H9 (cell line): ENCODE data around the gene PHACTR4. TPM values are rescaled to one million over a fixed set of nuclear protein-coding genes. Genes with fewer than 3 reads are reported as not detected.
"Not testable (repeated sequence)": the region's sequence is repeated elsewhere in the genome, so short reads cannot be mapped to it uniquely, and the experiment has no call there.

Source experiments
- DNase-seq: peaks from one replicate; pipeline ENCODE4 v3.0.0-alpha.2; 2017
- H2AFZ ChIP-seq: one replicate; pipeline ENCODE4 v1.6.1; 2013; ENCODE audit warnings: mild to moderate bottlenecking, low read length, control low read depth, moderate library complexity
- H2AK5ac ChIP-seq: 2 replicates; pipeline ENCODE4 v1.6.1; 2013; ENCODE audit warnings: low read length, control low read depth, mixed read lengths; ENCODE audit not compliant: insufficient read length
- H2BK120ac ChIP-seq: one replicate; pipeline ENCODE4 v1.6.1; 2013; ENCODE audit warnings: low read depth, mild to moderate bottlenecking, low read length, control low read depth, inconsistent platforms; ENCODE audit not compliant: poor library complexity, severe bottlenecking
- H2BK12ac ChIP-seq: 2 replicates; pipeline ENCODE4 v1.6.1; 2013; ENCODE audit warnings: low read length, control low read depth, mixed read lengths, low read depth; ENCODE audit not compliant: insufficient read length
- H2BK15ac ChIP-seq: 2 replicates; pipeline ENCODE4 v1.6.1; 2013; ENCODE audit warnings: low read depth, low read length, control low read depth
- H2BK20ac ChIP-seq: one replicate; pipeline ENCODE4 v1.6.1; 2013; ENCODE audit warnings: low read depth, mild to moderate bottlenecking, low read length, control low read depth, inconsistent platforms; ENCODE audit not compliant: poor library complexity, severe bottlenecking
- H2BK5ac ChIP-seq: 2 replicates; pipeline ENCODE4 v1.6.1; 2013; ENCODE audit warnings: low read length, control low read depth, mixed read lengths; ENCODE audit not compliant: insufficient read length
- H3K14ac ChIP-seq: 2 replicates; pipeline ENCODE4 v1.6.1; 2013; ENCODE audit warnings: low read length, control low read depth; ENCODE audit not compliant: insufficient read depth
- H3K18ac ChIP-seq: 2 replicates; pipeline ENCODE4 v1.6.1; 2013; ENCODE audit warnings: low read depth, mild to moderate bottlenecking, mixed read lengths, low read length, control low read depth; ENCODE audit not compliant: insufficient read length
- H3K23ac ChIP-seq: 2 replicates; pipeline ENCODE4 v1.6.1; 2013; ENCODE audit warnings: low read length, control low read depth, mixed read lengths, low read depth; ENCODE audit not compliant: insufficient read length
- H3K23me2 ChIP-seq: 2 replicates; pipeline ENCODE4 v1.6.1; 2013; ENCODE audit warnings: low read depth, mild to moderate bottlenecking, mixed read lengths, low read length, control low read depth; ENCODE audit not compliant: insufficient read length, poor library complexity, severe bottlenecking
- H3K27ac ChIP-seq: 2 replicates; pipeline ENCODE4 v1.5.1; 2013; ENCODE audit warnings: low read length, control low read depth, mixed read lengths, low read depth; ENCODE audit not compliant: insufficient read length
- H3K27me3 ChIP-seq: 2 replicates; pipeline ENCODE4 v1.6.1; 2013; ENCODE audit warnings: low read length, control low read depth, inconsistent platforms; ENCODE audit not compliant: insufficient read depth
- H3K4ac ChIP-seq: 2 replicates; pipeline ENCODE4 v1.6.1; 2013; ENCODE audit warnings: low read depth, mild to moderate bottlenecking, control low read depth, inconsistent platforms, low read length, moderate library complexity
- H3K4me1 ChIP-seq: 2 replicates; pipeline ENCODE4 v1.6.1; 2013; ENCODE audit warnings: low read length, control low read depth, inconsistent platforms; ENCODE audit not compliant: insufficient read depth
- H3K4me2 ChIP-seq: 2 replicates; pipeline ENCODE4 v1.6.1; 2013; ENCODE audit warnings: low read length, control low read depth, mixed read lengths; ENCODE audit not compliant: insufficient read length, insufficient read depth
- H3K56ac ChIP-seq: 2 replicates; pipeline ENCODE4 v1.6.1; 2013; ENCODE audit warnings: low read depth, mild to moderate bottlenecking, mixed read lengths, low read length, control low read depth; ENCODE audit not compliant: insufficient read length
- H3K79me1 ChIP-seq: 2 replicates; pipeline ENCODE4 v1.6.1; 2013; ENCODE audit warnings: low read depth, mild to moderate bottlenecking, moderate library complexity, low read length, control low read depth, inconsistent platforms; ENCODE audit not compliant: insufficient read depth, poor library complexity, severe bottlenecking
- H3K79me2 ChIP-seq: 2 replicates; pipeline ENCODE4 v1.6.1; 2013; ENCODE audit warnings: low read length, control low read depth, inconsistent platforms; ENCODE audit not compliant: insufficient read depth
- H3K9ac ChIP-seq: 2 replicates; pipeline ENCODE4 v1.6.1; 2013; ENCODE audit warnings: low read length, control low read depth, mixed read lengths; ENCODE audit not compliant: insufficient read length; ENCODE audit errors: extremely low read depth
- H3K9me3 ChIP-seq: one replicate; pipeline ENCODE4 v1.6.1; 2013; ENCODE audit warnings: low read depth, low read length, inconsistent platforms; ENCODE audit not compliant: control insufficient read depth
- H3T11ph ChIP-seq: one replicate; pipeline ENCODE4 v1.6.1; 2013; ENCODE audit warnings: mild to moderate bottlenecking, low read length, control low read depth, inconsistent platforms
- H4K20me1 ChIP-seq: one replicate; pipeline ENCODE4 v1.6.1; 2013; ENCODE audit not compliant: control insufficient read depth, insufficient read length, insufficient read depth
- H4K5ac ChIP-seq: 2 replicates; pipeline ENCODE4 v1.6.1; 2013; ENCODE audit warnings: low read depth, mild to moderate bottlenecking, mixed read lengths, low read length, control low read depth; ENCODE audit not compliant: insufficient read length
- H4K8ac ChIP-seq: replicated peaks from 2 replicates; pipeline ENCODE4 v1.6.1; 2013; ENCODE audit warnings: low read length, control low read depth, mixed read lengths, low read depth; ENCODE audit not compliant: insufficient read length
- H4K91ac ChIP-seq: 2 replicates; pipeline ENCODE4 v1.6.1; 2013; ENCODE audit warnings: low read depth, mild to moderate bottlenecking, moderate library complexity, mixed read lengths, low read length, control low read depth; ENCODE audit not compliant: insufficient read length
- H3K27ac Mint-ChIP-seq, 3 experiments: 2 replicates in 2 of 3; 3 replicates in 1 of 3; pipeline ENCODE4 v1.8.0; 2020 to 2021; ENCODE audit warnings: mixed read lengths in 3 of 3, mild to moderate bottlenecking in 1 of 3, moderate library complexity in 1 of 3
- H3K27me3 Mint-ChIP-seq: 2 replicates; pipeline ENCODE4 v1.8.0; 2021; ENCODE audit warnings: low read depth, mild to moderate bottlenecking, moderate library complexity, mixed read lengths
- H3K36me3 Mint-ChIP-seq, 3 experiments: 2 replicates in 2 of 3; 3 replicates in 1 of 3; pipeline ENCODE4 v1.8.0; 2020 to 2021; ENCODE audit warnings: low read depth in 3 of 3, mixed read lengths in 3 of 3; ENCODE audit not compliant: insufficient read depth in 1 of 3
- H3K4me1 Mint-ChIP-seq, 2 experiments: 2 replicates each; pipeline ENCODE4 v1.8.0; 2020; ENCODE audit warnings: mixed read lengths in 2 of 2
- H3K4me3 Mint-ChIP-seq, 2 experiments: 2 replicates in 1 of 2; 3 replicates in 1 of 2; pipeline ENCODE4 v1.8.0; 2020 to 2021; ENCODE audit warnings: mild to moderate bottlenecking in 2 of 2, mixed read lengths in 2 of 2, moderate library complexity in 1 of 2
- H3K9me3 Mint-ChIP-seq, 2 experiments: 2 replicates in 1 of 2; 3 replicates in 1 of 2; pipeline ENCODE4 v1.8.0; 2020; ENCODE audit warnings: mild to moderate bottlenecking in 2 of 2, mixed read lengths in 2 of 2, moderate library complexity in 1 of 2
- WGBS: extraction: QIAGEN DNeasy Blood & Tissue Kit; methylation state at CpG from one replicate; pipeline ENCODE4 v1.1.7; 2013; ENCODE audit warnings: missing lambda C conversion rate, low lambda C conversion rate, mixed read lengths; ENCODE audit not compliant: insufficient read length; ENCODE audit errors: extremely low coverage; 5-methylcytosine and 5-hydroxymethylcytosine counted together
- total RNA-seq: library from RNA; stranded (reverse); gene quantifications from 2 replicates; pipeline ENCODE4 v1.2.1, GENCODE V29; 2021

The PHACTR4 gene
- total RNA-seq, 1 experiment from 2014 or later: 54.0 TPM

DNA sequence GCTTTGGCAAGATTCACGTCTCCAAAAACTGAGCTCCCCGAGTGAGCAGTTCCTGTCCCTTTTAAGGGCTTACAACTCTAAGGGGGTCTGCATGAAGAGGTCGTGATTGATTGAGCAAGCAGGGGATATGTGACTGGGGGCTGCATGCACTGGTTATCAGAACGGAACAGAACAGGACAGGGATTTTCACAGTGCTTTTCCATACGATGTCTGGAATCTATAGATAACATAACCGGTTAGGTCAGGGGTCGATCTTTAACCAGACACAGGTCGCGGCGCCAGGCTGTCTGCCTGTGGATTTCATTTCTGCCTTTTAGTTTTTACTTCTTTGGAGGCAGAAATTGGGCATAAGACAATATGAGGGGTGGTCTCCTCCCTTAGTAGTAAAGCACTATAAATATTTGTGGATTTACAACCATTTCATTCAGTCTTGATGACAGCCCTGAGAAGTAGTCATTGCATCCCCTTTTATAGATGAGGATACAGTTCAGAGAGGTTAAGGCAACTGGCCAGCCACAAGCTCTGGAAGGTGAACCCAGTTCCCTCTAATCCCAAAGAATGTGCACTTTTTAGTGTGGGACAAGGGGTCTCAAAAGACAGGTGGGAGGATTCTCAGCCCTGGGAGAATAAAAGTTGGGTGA, 155.6 kb downstream of the PHACTR4 start:
- H3K9ac ChIP-seq, H3K4me1 ChIP-seq, H2BK12ac ChIP-seq, H3K27me3 Mint-ChIP-seq, H3K4me2 ChIP-seq, H3K9me3 ChIP-seq, H4K5ac ChIP-seq, H3K23ac ChIP-seq, H3K27ac ChIP-seq, H2BK20ac ChIP-seq, H2BK15ac ChIP-seq, H3K4ac ChIP-seq, H2AFZ ChIP-seq, H3K79me1 ChIP-seq, H2AK5ac ChIP-seq, H4K8ac ChIP-seq, DNase-seq, H4K20me1 ChIP-seq, H3T11ph ChIP-seq, H3K23me2 ChIP-seq, H3K18ac ChIP-seq, H3K56ac ChIP-seq, H2BK5ac ChIP-seq, H3K27me3 ChIP-seq, H2BK120ac ChIP-seq, H3K14ac ChIP-seq, H3K4me3 Mint-ChIP-seq, H4K91ac ChIP-seq, H3K9me3 Mint-ChIP-seq: not testable (repeated sequence)
- Mint-ChIP-seq H3K27ac (peak overlapping the region in 2 of 3 experiments; percentile 11 to 76; a peak in 3 of 7 replicates), H3K36me3 (peaks cover 25 to 42% (median 38%) of the 10 kb centered on the region in 3 experiments), H3K4me1 (peaks cover 25 to 34% of the 10 kb centered on the region in 2 experiments)
- WGBS: no CpG with 5 or more reads among the region's 10 CpGs
- peaks cover 20% of the 10 kb centered on the region; the same call in 1 of the 2 replicates for H3K79me2 ChIP-seq
